H1 (cell line): ENCODE data around the gene GLG1. TPM values are rescaled to one million over a fixed set of nuclear protein-coding genes. Genes with fewer than 3 reads are reported as not detected.

ENCODE experiments used
- CTCF ChIA-PET: fragments of 300-600 bp; sonication (Branson Sonifier 250); formaldehyde crosslinking; loops from one replicate; lab custom pipeline; 2021; ENCODE audit not compliant: partially characterized antibody; lab: Charles Lee
- POLR2A ChIA-PET: fragments of 300-600 bp; sonication (Branson Sonifier 250); formaldehyde crosslinking; loops from one replicate; lab custom pipeline; 2021; ENCODE audit warnings: inconsistent platforms; ENCODE audit not compliant: partially characterized antibody; lab: Charles Lee
- DNase-seq, 2 experiments: peaks; one replicate each; pipeline versions ENCODE4 v3.0.0 to v3.0.0-alpha.2; 2010 to 2022; ENCODE audit warnings: low spot score in 2 of 2, low read depth in 1 of 2, mixed read lengths in 1 of 2
- FAIRE-seq: peaks from 2 replicates; lab custom pipeline; 2011; peaks lifted over from hg19 to GRCh38; lab: Jason Lieb, UNC
- H2AFZ ChIP-seq: 2 replicates; pipeline ENCODE4 v1.8.1; 2012; ENCODE audit warnings: low read length, inconsistent platforms
- H2AK5ac ChIP-seq: 2 replicates; pipeline ENCODE4 v1.6.1; 2013; ENCODE audit warnings: low read depth, low read length
- H2BK120ac ChIP-seq: replicated peaks from 2 replicates; pipeline ENCODE3; 2013; ENCODE audit warnings: low read depth, low read length, inconsistent platforms
- H2BK12ac ChIP-seq: 2 replicates; pipeline ENCODE4 v1.6.1; 2013; ENCODE audit warnings: low read depth, low read length
- H2BK15ac ChIP-seq: 2 replicates; pipeline ENCODE4 v1.6.1; 2013; ENCODE audit warnings: low read length
- H2BK20ac ChIP-seq: 2 replicates; pipeline ENCODE4 v1.6.1; 2013; ENCODE audit warnings: low read length
- H2BK5ac ChIP-seq: 2 replicates; pipeline ENCODE4 v1.6.1; 2013; ENCODE audit warnings: low read depth, low read length
- H3K14ac ChIP-seq: 2 replicates; pipeline ENCODE4 v1.6.1; 2013; ENCODE audit warnings: inconsistent platforms; ENCODE audit not compliant: insufficient read length
- H3K18ac ChIP-seq: 2 replicates; pipeline ENCODE4 v1.6.1; 2013; ENCODE audit warnings: low read length; ENCODE audit errors: extremely low read depth
- H3K23ac ChIP-seq: 2 replicates; pipeline ENCODE4 v1.6.1; 2013; ENCODE audit warnings: inconsistent platforms; ENCODE audit not compliant: insufficient read length
- H3K23me2 ChIP-seq: 2 replicates; pipeline ENCODE4 v1.6.1; 2013; ENCODE audit warnings: low read depth, low read length
- H3K27ac ChIP-seq: 2 replicates; pipeline ENCODE4 v1.6.1; 2011; ENCODE audit warnings: low read depth, low read length, inconsistent platforms
- H3K27me3 ChIP-seq, 4 experiments: replicated peaks in 1 of 4; 1 replicate in 1 of 4; 2 replicates in 3 of 4; pipeline versions ENCODE4 v1.6.1 to v1.8.1; 2011 to 2013; ENCODE audit warnings: low read length in 3 of 4, mild to moderate bottlenecking in 3 of 4, inconsistent platforms in 2 of 4, mixed read lengths in 2 of 4, moderate library complexity in 1 of 4; ENCODE audit not compliant: control insufficient read depth in 3 of 4, insufficient read depth in 3 of 4; ENCODE audit errors: extremely low read depth in 1 of 4
- H3K36me3 ChIP-seq, 4 experiments: 2 replicates each; pipeline versions ENCODE4 v1.6.1 to v1.8.1; 2011 to 2013; ENCODE audit warnings: mild to moderate bottlenecking in 4 of 4, low read length in 3 of 4, moderate library complexity in 2 of 4, control low read depth in 1 of 4, inconsistent platforms in 1 of 4; ENCODE audit not compliant: insufficient read depth in 4 of 4, control insufficient read depth in 2 of 4
- H3K4ac ChIP-seq: replicated peaks from 2 replicates; pipeline ENCODE3; 2013; ENCODE audit warnings: low read length, low read depth, mixed read lengths, inconsistent platforms; ENCODE audit not compliant: insufficient read length
- H3K4me1 ChIP-seq, 4 experiments: replicated peaks in 1 of 4; 1 replicate in 1 of 4; 2 replicates in 3 of 4; pipeline versions ENCODE4 v1.6.1 to v1.8.1; 2011 to 2013; ENCODE audit warnings: low read length in 3 of 4, inconsistent platforms in 2 of 4, mixed read lengths in 1 of 4; ENCODE audit not compliant: insufficient read depth in 4 of 4, control insufficient read depth in 3 of 4
- H3K4me2 ChIP-seq, 2 experiments: 2 replicates each; pipeline versions ENCODE4 v1.6.1 to v1.8.1; 2011 to 2013; ENCODE audit warnings: low read depth in 2 of 2, low read length in 2 of 2, control low read depth in 1 of 2, inconsistent platforms in 1 of 2, mild to moderate bottlenecking in 1 of 2; ENCODE audit not compliant: insufficient read depth in 1 of 2
- H3K4me3 ChIP-seq, 4 experiments: fragments of 200-600, 300-600 bp in 1 of 4; sonication (generic), shearing (Covaris generic), sonication (Bioruptor Twin) in 1 of 4; 2 replicates each; pipeline versions ENCODE4 v1.5.1 to v1.8.1; 2011 to 2016; ENCODE audit warnings: low read length in 4 of 4, low read depth in 3 of 4, control low read depth in 2 of 4, inconsistent platforms in 2 of 4, mild to moderate bottlenecking in 2 of 4, mixed read lengths in 1 of 4, moderate library complexity in 1 of 4; ENCODE audit not compliant: insufficient read depth in 2 of 4; ENCODE audit errors: extremely low read depth in 1 of 4
- H3K56ac ChIP-seq: replicated peaks from 2 replicates; pipeline ENCODE3; 2013; ENCODE audit warnings: low read depth, mild to moderate bottlenecking, mixed read lengths, low read length, inconsistent platforms; ENCODE audit not compliant: insufficient read length
- H3K79me1 ChIP-seq: 2 replicates; pipeline ENCODE4 v1.6.1; 2013; ENCODE audit warnings: low read depth, low read length, control low read depth
- H3K79me2 ChIP-seq, 2 experiments: 2 replicates each; pipeline versions ENCODE4 v1.6.1 to v1.8.1; 2012 to 2013; ENCODE audit warnings: low read length in 2 of 2, mild to moderate bottlenecking in 2 of 2, inconsistent platforms in 1 of 2; ENCODE audit not compliant: insufficient read depth in 2 of 2, control insufficient read depth in 1 of 2
- H3K9ac ChIP-seq, 4 experiments: replicated peaks in 1 of 4; 1 replicate in 1 of 4; 2 replicates in 3 of 4; pipeline versions ENCODE4 v1.6.1 to v1.8.1; 2011 to 2013; ENCODE audit warnings: low read depth in 3 of 4, low read length in 3 of 4, control low read depth in 2 of 4, mild to moderate bottlenecking in 2 of 4, moderate library complexity in 2 of 4, inconsistent platforms in 1 of 4; ENCODE audit errors: extremely low read depth in 1 of 4
- H3K9me3 ChIP-seq, 2 experiments: 2 replicates each; pipeline versions ENCODE4 v1.6.1 to v1.8.1; 2012 to 2013; ENCODE audit warnings: mild to moderate bottlenecking in 2 of 2, moderate library complexity in 2 of 2, control low read depth in 1 of 2, inconsistent platforms in 1 of 2, low read depth in 1 of 2, low read length in 1 of 2, mixed read lengths in 1 of 2; ENCODE audit not compliant: insufficient read depth in 2 of 2
- H4K20me1 ChIP-seq, 2 experiments: replicated peaks in 1 of 2; 2 replicates each; pipeline versions ENCODE3 to v1.8.1; 2011 to 2013; ENCODE audit warnings: inconsistent platforms in 2 of 2, low read length in 2 of 2, mild to moderate bottlenecking in 1 of 2; ENCODE audit not compliant: insufficient read depth in 2 of 2, control insufficient read depth in 1 of 2
- H4K5ac ChIP-seq: 2 replicates; pipeline ENCODE4 v1.6.1; 2013; ENCODE audit warnings: low read length, low read depth, mixed read lengths, inconsistent platforms; ENCODE audit not compliant: insufficient read length
- H4K8ac ChIP-seq: 2 replicates; pipeline ENCODE4 v1.8.0; 2013; ENCODE audit warnings: mild to moderate bottlenecking, moderate library complexity, low read length, inconsistent platforms; ENCODE audit not compliant: insufficient read depth; ENCODE audit errors: extremely low read depth
- H4K91ac ChIP-seq: replicated peaks from 2 replicates; pipeline ENCODE3; 2013; ENCODE audit warnings: low read length, mixed read lengths, inconsistent platforms; ENCODE audit not compliant: insufficient read length
- MAFK ChIP-seq: IDR thresholded peaks from 2 replicates; pipeline ENCODE4 v1.6.1; 2012; ENCODE audit warnings: low read depth, mild to moderate bottlenecking, improper control_type of control experiment, low read length
- POLR2A ChIP-seq, 2 experiments: IDR thresholded peaks; 1 replicate in 1 of 2; 2 replicates in 1 of 2; pipeline ENCODE4 v1.6.1; 2011; ENCODE audit warnings: low read depth in 2 of 2, low read length in 2 of 2, mild to moderate bottlenecking in 2 of 2; ENCODE audit errors: control extremely low read depth in 1 of 2
- WGBS, 2 experiments: shearing (Covaris generic) in 1 of 2; methylation state at CpG; one replicate each; pipeline versions ENCODE4 v1.1.6 to v1.1.7; 2013 to 2015; ENCODE audit warnings: low lambda C conversion rate in 2 of 2, mixed read lengths in 2 of 2, inconsistent platforms in 1 of 2, low coverage in 1 of 2, missing lambda C conversion rate in 1 of 2; ENCODE audit not compliant: insufficient replicate concordance in 2 of 2, insufficient coverage in 1 of 2, insufficient read length in 1 of 2; ENCODE audit errors: extremely low coverage in 1 of 2, missing lambda C conversion rate in 1 of 2; 5-methylcytosine and 5-hydroxymethylcytosine counted together
- polyA plus RNA-seq, 7 experiments: library from polyadenylated mRNA; depleted of rRNA in 3 of 7; stranded (reverse) in 5 of 7; unstranded in 2 of 7; fragments of >200 nt in 5 of 7; fragments of 200-250 nt in 2 of 7; gene quantifications; 1 replicate in 5 of 7; 2 replicates in 1 of 7; 4 replicates in 1 of 7; pipeline versions ENCODE4 v1.2.1 to v1.2.3, GENCODE V29; 2011 to 2013; ENCODE audit warnings: missing spikeins in 2 of 7, mixed read lengths in 2 of 7
- total RNA-seq: library from RNA; stranded (reverse); fragmentation: NEBNext Ultra II Directional; extraction: Animal tissue kit (Norgen Biotek cat#: 25700); gene quantifications from 2 replicates; pipeline ENCODE4 v1.2.1, GENCODE V29; 2021

The GLG1 gene
- total and polyA plus RNA-seq, 2 of the 8 experiments (the other 6 are each of a cell fraction or from before 2014, with no cell fraction given), result 53.4 to 139 TPM

DNA sequence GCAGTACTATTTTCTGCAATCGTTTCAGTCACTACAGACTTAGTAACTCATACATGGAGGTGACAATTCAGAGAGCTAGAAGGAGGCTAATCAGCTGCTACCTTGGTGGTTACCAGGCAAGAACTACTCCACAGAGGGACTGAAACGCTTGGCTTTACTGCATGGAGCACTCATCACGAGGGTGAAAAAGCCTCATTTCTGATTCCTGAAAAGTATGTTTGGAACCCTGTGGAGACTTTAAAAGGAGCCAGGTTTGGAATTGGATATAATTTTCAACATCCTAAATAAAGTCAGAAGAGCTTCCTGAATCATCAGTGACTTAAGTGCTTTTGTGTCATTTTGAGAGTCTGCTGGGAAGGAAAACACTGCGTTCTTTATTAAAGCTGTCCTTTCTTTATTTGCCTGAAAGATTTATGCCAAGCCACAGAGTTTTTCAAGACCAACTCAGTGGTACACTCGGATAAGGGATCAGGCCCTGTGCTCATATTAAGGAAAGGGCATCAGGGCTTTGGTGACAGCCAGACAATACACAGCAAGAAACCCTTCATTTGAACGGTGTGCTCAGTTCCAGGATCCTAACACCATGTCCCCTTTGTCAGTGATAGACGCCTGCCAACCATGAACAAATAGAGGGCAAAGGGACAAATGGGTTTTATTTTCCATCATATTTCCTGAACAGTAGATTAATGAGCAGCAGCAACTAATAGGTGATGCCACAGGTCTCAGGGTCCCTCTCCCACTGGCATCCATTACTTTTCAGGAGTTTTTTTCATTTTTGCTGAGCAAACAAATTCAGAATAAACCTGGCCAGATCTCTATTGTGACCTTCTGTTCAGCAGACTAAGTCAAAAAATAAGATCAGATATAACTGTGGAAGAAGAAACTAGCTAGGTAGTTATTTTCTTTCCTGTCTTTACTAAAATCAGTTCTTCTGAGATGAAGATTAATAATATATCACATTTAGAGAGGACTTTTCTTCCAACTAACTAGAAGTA is 105.1 kb downstream of the GLG1 start:
- Histone ChIP-seq H3K27ac (no peak overlapping the region), H4K20me1 (peaks cover 0 to 1% of the 10 kb centered on the region in 2 experiments)
- FAIRE-seq, result no peak

More for the DNA sequence above, 105.1 kb downstream of the GLG1 start:
- no peak overlapping the region for H3K4me3 ChIP-seq
- H3K79me1 ChIP-seq, result no peaks in the 10 kb centered on the region
- no peak overlapping the region for H3K56ac ChIP-seq
- H3K27me3 ChIP-seq, result no peaks in the 10 kb centered on the region
- H2BK12ac ChIP-seq, result no peak overlapping the region
- H2BK20ac ChIP-seq, result no peak overlapping the region
- POLR2A ChIA-PET, result interaction anchor here (0.6 kb wide), 1 partner anchor 149 kb away, joined by 3 read pairs; no protein-coding TSS in a partner anchor
- H3K4me1 ChIP-seq, result no peaks in the 10 kb centered on the region
- no peak overlapping the region for H3K4ac ChIP-seq
- no peak overlapping the region for H3K23ac ChIP-seq
- no peaks in the 10 kb centered on the region for H3K23me2 ChIP-seq
- H2BK5ac ChIP-seq, result no peak overlapping the region
- no peak overlapping the region for H4K5ac ChIP-seq
- no peak overlapping the region for H3K14ac ChIP-seq
- H3K18ac ChIP-seq, result no peak overlapping the region
- no peaks in the 10 kb centered on the region for H3K9me3 ChIP-seq
- no peak overlapping the region for H3K4me2 ChIP-seq
- H3K9ac ChIP-seq, result no peak overlapping the region
- CTCF ChIA-PET, result interaction anchor here (1.2 kb wide), 1 partner anchor 73 kb away, joined by 3 read pairs; no protein-coding TSS in a partner anchor
- WGBS, 2 experiments, result 72% methylated on average over 7 of the region's 7 CpGs; no CpG with 5 or more reads in 1 of the 2 experiments
- no peak overlapping the region for H2AFZ ChIP-seq
- H3K79me2 ChIP-seq, result no peaks in the 10 kb centered on the region; a peak in 1 of 4 replicates
- no peak overlapping the region for H4K91ac ChIP-seq
- no peak overlapping the region for H2BK15ac ChIP-seq
- TF ChIP-seq POLR2A (IDR thresholded peaks at IDR 0.05; ENCODE audit: control extremely low read depth in 1 of 2, low read depth in 2 of 2, low read length in 2 of 2) (no peak), MAFK (peak; percentile 58; the same call in 1 of the 2 replicates)
- no peak overlapping the region for H2BK120ac ChIP-seq
- H3K36me3 ChIP-seq, result peaks cover 2 to 19% (median 12%) of the 10 kb centered on the region in 4 experiments; a peak in 7 of 8 replicates
- no peak overlapping the region for H4K8ac ChIP-seq
- H2AK5ac ChIP-seq, result no peak overlapping the region
- DNase-seq, result no peak
